Right lobe of liver (tissue), 6 donors: ENCODE results near the gene STON2. TPM values are rescaled to one million over a fixed set of nuclear protein-coding genes. Genes with fewer than 3 reads are reported as not detected.

Experiments used
- ATAC-seq, 4 donors: fragments of 200-7000 bp; cut with Tn5 transposase; one replicate each; pipeline ENCODE4 v1.9.1; 2020; ENCODE audit warnings: mild to moderate bottlenecking in 4 of 4, moderate library complexity in 4 of 4
- DNase-seq, 3 donors: peaks; one replicate each; pipeline ENCODE4 v3.0.0-alpha.2; 2020
- H3K27ac ChIP-seq, 3 donors: fragments of 200-600 bp; one replicate each; pipeline ENCODE4 v1.8.0; 2022
- H3K27me3 ChIP-seq, 2 donors: fragments of 200-600 bp; one replicate each; pipeline ENCODE4 v1.8.0; 2022
- H3K36me3 ChIP-seq, 4 donors: fragments of 200-600 bp; sonication (generic) in 1 of 4; one replicate each; pipeline versions ENCODE4 v1.5.1 to v1.8.0; 2017 to 2022; ENCODE audit warnings: control low read depth in 1 of 4
- H3K4me1 ChIP-seq, 4 donors: fragments of 200-600 bp; sonication (generic) in 1 of 4; one replicate each; pipeline versions ENCODE4 v1.5.1 to v1.8.0; 2017 to 2022; ENCODE audit warnings: control low read depth in 1 of 4
- H3K4me3 ChIP-seq, 3 donors: fragments of 200-600 bp; one replicate each; pipeline ENCODE4 v1.8.0; 2022
- H3K9me3 ChIP-seq, 4 donors: fragments of 200-600 bp; sonication (generic) in 1 of 4; one replicate each; pipeline versions ENCODE4 v1.5.1 to v1.8.0; 2017 to 2022; ENCODE audit warnings: control low read depth in 1 of 4
- CTCF ChIP-seq, 4 donors: fragments of 200-600 bp in 3 of 4; fragments of 450-650 bp in 1 of 4; IDR thresholded peaks; one replicate each; pipeline versions ENCODE4 v1.5.1 to v1.8.0; 2016 to 2022; ENCODE audit warnings: antibody characterized with exemption in 4 of 4, mild to moderate bottlenecking in 2 of 4
- POLR2A ChIP-seq: fragments of 450-650 bp; IDR thresholded peaks from one replicate; pipeline ENCODE4 v1.6.1; 2017; ENCODE audit warnings: antibody characterized with exemption, mild to moderate bottlenecking
- WGBS: methylation state at CpG from one replicate; pipeline ENCODE4 v1.1.6; 2018; ENCODE audit warnings: low coverage, low lambda C conversion rate; ENCODE audit not compliant: insufficient coverage; ENCODE audit errors: missing lambda C conversion rate; 5-methylcytosine and 5-hydroxymethylcytosine counted together
- intact Hi-C, 2 donors: fragments of 100-400 bp; cut with DNase I; formaldehyde crosslinking; loops; one replicate each; pipeline versions ENCODE4 v1.11.2 to v1.14.1; 2022
- total RNA-seq, 6 experiments: library from RNA; depleted of rRNA in 2 of 6; stranded (reverse); fragments of >200 nt in 2 of 6; fragmentation: NEBNext Ultra II Directional in 3 of 6; extraction: Animal tissue kit (Norgen Biotek cat#: 25700) in 3 of 6; gene quantifications; one replicate each; pipeline versions ENCODE4 v1.1.0 to v1.2.4, GENCODE V29; 2016 to 2023
- donor health status: DM: no; HTN: yes; CAD: no.
- donor health status: DM: no; HTN: no; CAD: no.
- donor health status: DM: no; HTN: no; CAD: no.
- donor health status: DM: no; HTN: yes; CAD: no.
- donor health status: DM: no; HTN: yes; CAD: no.

Gene STON2
- total RNA-seq, 6 experiments from 2014 or later, result 4.9 to 23.7 (median 10.7) TPM

- WGBS, result 43% methylated on average over 8 of the region's 8 CpGs
- H3K27me3 ChIP-seq, result no peaks in the 10 kb centered on the region
- ATAC-seq, result peak; percentile 52 to 67 (median 55)
- H3K27ac ChIP-seq, result no peak overlapping the region
- no peak overlapping the region for H3K4me3 ChIP-seq
- DNase-seq, result peak in 1 of 3 donors; percentile 21
- peaks cover 0 to 7% (median 0%) of the 10 kb centered on the region in 4 donors for H3K4me1 ChIP-seq
- no peaks in the 10 kb centered on the region for H3K9me3 ChIP-seq
- intact Hi-C loops, result no loop called here
- H3K36me3 ChIP-seq, result no peaks in the 10 kb centered on the region
- TF ChIP-seq CTCF (IDR thresholded peaks at IDR 0.05) (no peak), POLR2A (no peak)
Observed at GRCh38 chr14:81427348-81428058, 27.4 kb upstream of the STON2 start.

GRCh38 chr14:81423504-81423903 lies 23.4 kb upstream of the STON2 start:
- intact Hi-C loops, result no loop called here
- TF ChIP-seq CTCF (IDR thresholded peaks at IDR 0.05), result no peak
- TF ChIP-seq POLR2A, result no peak
- peak; percentile 59 to 77 (median 73) for ATAC-seq
- H3K36me3 ChIP-seq, result no peaks in the 10 kb centered on the region
- H3K27ac ChIP-seq, result peak overlapping the region in 1 of 3 donors; percentile 21
- H3K4me3 ChIP-seq, result no peak overlapping the region
- H3K4me1 ChIP-seq, result peaks cover 0 to 3% (median 0%) of the 10 kb centered on the region in 4 donors
- WGBS, result 29% methylated on average over 4 of the region's 6 CpGs
- H3K27me3 ChIP-seq, result no peaks in the 10 kb centered on the region
- no peaks in the 10 kb centered on the region for H3K9me3 ChIP-seq
- no peak for DNase-seq

GRCh38 chr14:81418057-81418790 lies 18.1 kb upstream of the STON2 start:
- intact Hi-C loops, result no loop called here
- H3K4me3 ChIP-seq, result no peak overlapping the region
- peaks cover 0 to 5% (median 0%) of the 10 kb centered on the region in 4 donors for H3K4me1 ChIP-seq
- peak; percentile 18 to 67 (median 56) for ATAC-seq
- H3K27me3 ChIP-seq, result no peaks in the 10 kb centered on the region
- H3K36me3 ChIP-seq, result no peaks in the 10 kb centered on the region
- TF ChIP-seq POLR2A (no peak), CTCF (IDR thresholded peaks at IDR 0.05) (no peak)
- no peak for DNase-seq
- no peaks in the 10 kb centered on the region for H3K9me3 ChIP-seq
- no peak overlapping the region for H3K27ac ChIP-seq
- WGBS, result 38% methylated on average over 3 of the region's 3 CpGs

GRCh38 chr14:81416981-81417380 lies 16.9 kb upstream of the STON2 start:
- no peaks in the 10 kb centered on the region for H3K27me3 ChIP-seq
- peaks cover 0 to 5% (median 0%) of the 10 kb centered on the region in 4 donors for H3K4me1 ChIP-seq
- TF ChIP-seq CTCF (IDR thresholded peaks at IDR 0.05), result no peak
- TF ChIP-seq POLR2A, result no peak
- intact Hi-C loops, result no loop called here
- no peak for DNase-seq
- 82% methylated on average over 6 of the region's 7 CpGs for WGBS
- no peak overlapping the region for H3K4me3 ChIP-seq
- H3K9me3 ChIP-seq, result no peaks in the 10 kb centered on the region
- H3K36me3 ChIP-seq, result no peaks in the 10 kb centered on the region
- no peak for ATAC-seq
- no peak overlapping the region for H3K27ac ChIP-seq
